H1 (cell line): Measurements from ENCODE around the gene TRAF3. TPM values are rescaled to one million over a fixed set of nuclear protein-coding genes. Genes with fewer than 3 reads are reported as not detected.

ENCODE experiments used
- CTCF ChIA-PET: fragments of 300-600 bp; sonication (Branson Sonifier 250); formaldehyde crosslinking; loops from one replicate; lab custom pipeline; 2021; ENCODE audit not compliant: partially characterized antibody; lab: Charles Lee
- POLR2A ChIA-PET: fragments of 300-600 bp; sonication (Branson Sonifier 250); formaldehyde crosslinking; loops from one replicate; lab custom pipeline; 2021; ENCODE audit warnings: inconsistent platforms; ENCODE audit not compliant: partially characterized antibody; lab: Charles Lee
- DNase-seq, 2 experiments: peaks; one replicate each; pipeline versions ENCODE4 v3.0.0 to v3.0.0-alpha.2; 2010 to 2022; ENCODE audit warnings: low spot score in 2 of 2, low read depth in 1 of 2, mixed read lengths in 1 of 2
- FAIRE-seq: peaks from 2 replicates; lab custom pipeline; 2011; peaks lifted over from hg19 to GRCh38; lab: Jason Lieb, UNC
- H2AFZ ChIP-seq: 2 replicates; pipeline ENCODE4 v1.8.1; 2012; ENCODE audit warnings: low read length, inconsistent platforms
- H2AK5ac ChIP-seq: 2 replicates; pipeline ENCODE4 v1.6.1; 2013; ENCODE audit warnings: low read depth, low read length
- H2BK120ac ChIP-seq: replicated peaks from 2 replicates; pipeline ENCODE3; 2013; ENCODE audit warnings: low read depth, low read length, inconsistent platforms
- H2BK12ac ChIP-seq: 2 replicates; pipeline ENCODE4 v1.6.1; 2013; ENCODE audit warnings: low read depth, low read length
- H2BK15ac ChIP-seq: 2 replicates; pipeline ENCODE4 v1.6.1; 2013; ENCODE audit warnings: low read length
- H2BK20ac ChIP-seq: 2 replicates; pipeline ENCODE4 v1.6.1; 2013; ENCODE audit warnings: low read length
- H2BK5ac ChIP-seq: 2 replicates; pipeline ENCODE4 v1.6.1; 2013; ENCODE audit warnings: low read depth, low read length
- H3K14ac ChIP-seq: 2 replicates; pipeline ENCODE4 v1.6.1; 2013; ENCODE audit warnings: inconsistent platforms; ENCODE audit not compliant: insufficient read length
- H3K18ac ChIP-seq: 2 replicates; pipeline ENCODE4 v1.6.1; 2013; ENCODE audit warnings: low read length; ENCODE audit errors: extremely low read depth
- H3K23ac ChIP-seq: 2 replicates; pipeline ENCODE4 v1.6.1; 2013; ENCODE audit warnings: inconsistent platforms; ENCODE audit not compliant: insufficient read length
- H3K23me2 ChIP-seq: 2 replicates; pipeline ENCODE4 v1.6.1; 2013; ENCODE audit warnings: low read depth, low read length
- H3K27ac ChIP-seq: 2 replicates; pipeline ENCODE4 v1.6.1; 2011; ENCODE audit warnings: low read depth, low read length, inconsistent platforms
- H3K27me3 ChIP-seq, 4 experiments: replicated peaks in 1 of 4; 1 replicate in 1 of 4; 2 replicates in 3 of 4; pipeline versions ENCODE4 v1.6.1 to v1.8.1; 2011 to 2013; ENCODE audit warnings: low read length in 3 of 4, mild to moderate bottlenecking in 3 of 4, inconsistent platforms in 2 of 4, mixed read lengths in 2 of 4, moderate library complexity in 1 of 4; ENCODE audit not compliant: control insufficient read depth in 3 of 4, insufficient read depth in 3 of 4; ENCODE audit errors: extremely low read depth in 1 of 4
- H3K36me3 ChIP-seq, 4 experiments: 2 replicates each; pipeline versions ENCODE4 v1.6.1 to v1.8.1; 2011 to 2013; ENCODE audit warnings: mild to moderate bottlenecking in 4 of 4, low read length in 3 of 4, moderate library complexity in 2 of 4, control low read depth in 1 of 4, inconsistent platforms in 1 of 4; ENCODE audit not compliant: insufficient read depth in 4 of 4, control insufficient read depth in 2 of 4
- H3K4ac ChIP-seq: replicated peaks from 2 replicates; pipeline ENCODE3; 2013; ENCODE audit warnings: low read length, low read depth, mixed read lengths, inconsistent platforms; ENCODE audit not compliant: insufficient read length
- H3K4me1 ChIP-seq, 4 experiments: replicated peaks in 1 of 4; 1 replicate in 1 of 4; 2 replicates in 3 of 4; pipeline versions ENCODE4 v1.6.1 to v1.8.1; 2011 to 2013; ENCODE audit warnings: low read length in 3 of 4, inconsistent platforms in 2 of 4, mixed read lengths in 1 of 4; ENCODE audit not compliant: insufficient read depth in 4 of 4, control insufficient read depth in 3 of 4
- H3K4me2 ChIP-seq, 2 experiments: 2 replicates each; pipeline versions ENCODE4 v1.6.1 to v1.8.1; 2011 to 2013; ENCODE audit warnings: low read depth in 2 of 2, low read length in 2 of 2, control low read depth in 1 of 2, inconsistent platforms in 1 of 2, mild to moderate bottlenecking in 1 of 2; ENCODE audit not compliant: insufficient read depth in 1 of 2
- H3K4me3 ChIP-seq, 4 experiments: fragments of 200-600, 300-600 bp in 1 of 4; sonication (generic), shearing (Covaris generic), sonication (Bioruptor Twin) in 1 of 4; 2 replicates each; pipeline versions ENCODE4 v1.5.1 to v1.8.1; 2011 to 2016; ENCODE audit warnings: low read length in 4 of 4, low read depth in 3 of 4, control low read depth in 2 of 4, inconsistent platforms in 2 of 4, mild to moderate bottlenecking in 2 of 4, mixed read lengths in 1 of 4, moderate library complexity in 1 of 4; ENCODE audit not compliant: insufficient read depth in 2 of 4; ENCODE audit errors: extremely low read depth in 1 of 4
- H3K56ac ChIP-seq: replicated peaks from 2 replicates; pipeline ENCODE3; 2013; ENCODE audit warnings: low read depth, mild to moderate bottlenecking, mixed read lengths, low read length, inconsistent platforms; ENCODE audit not compliant: insufficient read length
- H3K79me1 ChIP-seq: 2 replicates; pipeline ENCODE4 v1.6.1; 2013; ENCODE audit warnings: low read depth, low read length, control low read depth
- H3K79me2 ChIP-seq, 2 experiments: 2 replicates each; pipeline versions ENCODE4 v1.6.1 to v1.8.1; 2012 to 2013; ENCODE audit warnings: low read length in 2 of 2, mild to moderate bottlenecking in 2 of 2, inconsistent platforms in 1 of 2; ENCODE audit not compliant: insufficient read depth in 2 of 2, control insufficient read depth in 1 of 2
- H3K9ac ChIP-seq, 4 experiments: replicated peaks in 1 of 4; 1 replicate in 1 of 4; 2 replicates in 3 of 4; pipeline versions ENCODE4 v1.6.1 to v1.8.1; 2011 to 2013; ENCODE audit warnings: low read depth in 3 of 4, low read length in 3 of 4, control low read depth in 2 of 4, mild to moderate bottlenecking in 2 of 4, moderate library complexity in 2 of 4, inconsistent platforms in 1 of 4; ENCODE audit errors: extremely low read depth in 1 of 4
- H3K9me3 ChIP-seq, 2 experiments: 2 replicates each; pipeline versions ENCODE4 v1.6.1 to v1.8.1; 2012 to 2013; ENCODE audit warnings: mild to moderate bottlenecking in 2 of 2, moderate library complexity in 2 of 2, control low read depth in 1 of 2, inconsistent platforms in 1 of 2, low read depth in 1 of 2, low read length in 1 of 2, mixed read lengths in 1 of 2; ENCODE audit not compliant: insufficient read depth in 2 of 2
- H4K20me1 ChIP-seq, 2 experiments: replicated peaks in 1 of 2; 2 replicates each; pipeline versions ENCODE3 to v1.8.1; 2011 to 2013; ENCODE audit warnings: inconsistent platforms in 2 of 2, low read length in 2 of 2, mild to moderate bottlenecking in 1 of 2; ENCODE audit not compliant: insufficient read depth in 2 of 2, control insufficient read depth in 1 of 2
- H4K5ac ChIP-seq: 2 replicates; pipeline ENCODE4 v1.6.1; 2013; ENCODE audit warnings: low read length, low read depth, mixed read lengths, inconsistent platforms; ENCODE audit not compliant: insufficient read length
- H4K8ac ChIP-seq: 2 replicates; pipeline ENCODE4 v1.8.0; 2013; ENCODE audit warnings: mild to moderate bottlenecking, moderate library complexity, low read length, inconsistent platforms; ENCODE audit not compliant: insufficient read depth; ENCODE audit errors: extremely low read depth
- H4K91ac ChIP-seq: replicated peaks from 2 replicates; pipeline ENCODE3; 2013; ENCODE audit warnings: low read length, mixed read lengths, inconsistent platforms; ENCODE audit not compliant: insufficient read length
- RNF2 ChIP-seq: fragments of 200-900, 300-1000 bp; sonication (generic); IDR thresholded peaks from 2 replicates; pipeline ENCODE4 v1.7.1; 2016; ENCODE audit warnings: borderline replicate concordance, low read depth, mild to moderate bottlenecking, antibody characterized with exemption, low read length; ENCODE audit not compliant: poor library complexity, severe bottlenecking; ENCODE audit errors: missing control alignments
- RXRA ChIP-seq: IDR thresholded peaks from 2 replicates; pipeline ENCODE4 v1.6.1; 2011; ENCODE audit warnings: low read depth, mild to moderate bottlenecking, low read length, moderate library complexity; ENCODE audit not compliant: insufficient read depth
- SUZ12 ChIP-seq: fragments of 200-600 bp; sonication (generic); IDR thresholded peaks from 2 replicates; pipeline ENCODE4 v1.6.1; 2012; ENCODE audit warnings: mild to moderate bottlenecking, inconsistent platforms, low read length, moderate library complexity, mixed read lengths
- WGBS, 2 experiments: shearing (Covaris generic) in 1 of 2; methylation state at CpG; one replicate each; pipeline versions ENCODE4 v1.1.6 to v1.1.7; 2013 to 2015; ENCODE audit warnings: low lambda C conversion rate in 2 of 2, mixed read lengths in 2 of 2, inconsistent platforms in 1 of 2, low coverage in 1 of 2, missing lambda C conversion rate in 1 of 2; ENCODE audit not compliant: insufficient replicate concordance in 2 of 2, insufficient coverage in 1 of 2, insufficient read length in 1 of 2; ENCODE audit errors: extremely low coverage in 1 of 2, missing lambda C conversion rate in 1 of 2; 5-methylcytosine and 5-hydroxymethylcytosine counted together
- polyA plus RNA-seq, 7 experiments: library from polyadenylated mRNA; depleted of rRNA in 3 of 7; stranded (reverse) in 5 of 7; unstranded in 2 of 7; fragments of >200 nt in 5 of 7; fragments of 200-250 nt in 2 of 7; gene quantifications; 1 replicate in 5 of 7; 2 replicates in 1 of 7; 4 replicates in 1 of 7; pipeline versions ENCODE4 v1.2.1 to v1.2.3, GENCODE V29; 2011 to 2013; ENCODE audit warnings: missing spikeins in 2 of 7, mixed read lengths in 2 of 7
- total RNA-seq: library from RNA; stranded (reverse); fragmentation: NEBNext Ultra II Directional; extraction: Animal tissue kit (Norgen Biotek cat#: 25700); gene quantifications from 2 replicates; pipeline ENCODE4 v1.2.1, GENCODE V29; 2021

The TRAF3 gene
- total and polyA plus RNA-seq, 2 of the 8 experiments (the other 6 are each of a cell fraction or from before 2014, with no cell fraction given): 5.8 to 12.1 TPM

- Histone ChIP-seq H2AFZ (no peak overlapping the region), H3K79me1 (no peaks in the 10 kb centered on the region), H4K91ac (no peak overlapping the region), H3K27ac (no peak overlapping the region), H3K4me3 (no peak overlapping the region), H2BK15ac (no peak overlapping the region), H2BK20ac (no peak overlapping the region), H2BK120ac (no peak overlapping the region), H4K8ac (no peak overlapping the region), H3K23me2 (no peaks in the 10 kb centered on the region), H3K9ac (no peak overlapping the region), H2BK12ac (no peak overlapping the region), H2BK5ac (no peak overlapping the region), H3K23ac (no peak overlapping the region), H3K14ac (no peak overlapping the region), H3K27me3 (no peaks in the 10 kb centered on the region), H3K9me3 (no peaks in the 10 kb centered on the region), H3K36me3 (no peaks in the 10 kb centered on the region), H4K20me1 (peaks cover 0 to under 1% of the 10 kb centered on the region in 2 experiments), H4K5ac (no peak overlapping the region), H3K4me1 (peaks cover 0 to 7% (median 3%) of the 10 kb centered on the region in 4 experiments; a peak in 5 of 7 replicates), H2AK5ac (no peak overlapping the region), H3K18ac (no peak overlapping the region; the same call in 1 of the 2 replicates), H3K79me2 (no peaks in the 10 kb centered on the region), H3K4ac (no peak overlapping the region), H3K4me2 (no peak overlapping the region), H3K56ac (no peak overlapping the region)
- WGBS, 2 experiments: 94% methylated on average over 16 of the region's 17 CpGs; no CpG with 5 or more reads in 1 of the 2 experiments
- FAIRE-seq: no peak
- CTCF ChIA-PET: interaction anchor here (0.6 kb wide), 1 partner anchor 11 kb away, joined by 3 read pairs; no protein-coding TSS in a partner anchor
- POLR2A ChIA-PET: no interaction called here
- no peak for DNase-seq
- TF ChIP-seq RXRA: no peak
- TF ChIP-seq SUZ12: no peak
- no peak for TF ChIP-seq RNF2
These were observed 22.6 kb upstream of the TRAF3 start for GRCh38 chr14:102754370-102755262.
